Stimulated activated CD4-positive, alpha-beta T cell treated with anti-CD3 and anti-CD28 coated beads, Interleukin-4, amount 100 ng/mL, for 48 hours (primary cell): ENCODE data around the gene SNAPIN.

Source experiments
- DNase-seq, 2 donors: peaks; one replicate each; pipeline ENCODE4 v3.0.0-alpha.2; 2020; ENCODE audit warnings: low read depth in 2 of 2

Gene SNAPIN

DNA sequence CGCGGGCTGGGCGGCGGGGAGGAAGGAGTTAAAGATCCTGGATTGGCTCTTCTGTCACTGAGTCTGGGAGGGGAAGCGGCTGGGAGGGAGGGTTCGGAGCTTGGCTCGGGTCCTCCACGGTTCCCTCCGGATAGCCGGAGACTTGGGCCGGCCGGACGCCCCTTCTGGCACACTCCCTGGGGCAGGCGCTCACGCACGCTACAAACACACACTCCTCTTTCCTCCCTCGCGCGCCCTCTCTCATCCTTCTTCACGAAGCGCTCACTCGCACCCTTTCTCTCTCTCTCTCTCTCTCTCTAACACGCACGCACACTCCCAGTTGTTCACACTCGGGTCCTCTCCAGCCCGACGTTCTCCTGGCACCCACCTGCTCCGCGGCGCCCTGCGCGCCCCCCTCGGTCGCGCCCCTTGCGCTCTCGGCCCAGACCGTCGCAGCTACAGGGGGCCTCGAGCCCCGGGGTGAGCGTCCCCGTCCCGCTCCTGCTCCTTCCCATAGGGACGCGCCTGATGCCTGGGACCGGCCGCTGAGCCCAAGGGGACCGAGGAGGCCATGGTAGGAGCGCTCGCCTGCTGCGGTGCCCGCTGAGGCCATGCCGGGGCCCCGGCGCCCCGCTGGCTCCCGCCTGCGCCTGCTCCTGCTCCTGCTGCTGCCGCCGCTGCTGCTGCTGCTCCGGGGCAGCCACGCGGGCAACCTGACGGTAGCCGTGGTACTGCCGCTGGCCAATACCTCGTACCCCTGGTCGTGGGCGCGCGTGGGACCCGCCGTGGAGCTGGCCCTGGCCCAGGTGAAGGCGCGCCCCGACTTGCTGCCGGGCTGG is 20.2 kb downstream of the SNAPIN start, which contains the start of gene NPR1:
Gene NPR1 (plus strand): TSS at position 170 of the 818 bp plus-strand sequence. CDS start 421 bp downstream, at position 591.
- no peak for DNase-seq

DNA sequence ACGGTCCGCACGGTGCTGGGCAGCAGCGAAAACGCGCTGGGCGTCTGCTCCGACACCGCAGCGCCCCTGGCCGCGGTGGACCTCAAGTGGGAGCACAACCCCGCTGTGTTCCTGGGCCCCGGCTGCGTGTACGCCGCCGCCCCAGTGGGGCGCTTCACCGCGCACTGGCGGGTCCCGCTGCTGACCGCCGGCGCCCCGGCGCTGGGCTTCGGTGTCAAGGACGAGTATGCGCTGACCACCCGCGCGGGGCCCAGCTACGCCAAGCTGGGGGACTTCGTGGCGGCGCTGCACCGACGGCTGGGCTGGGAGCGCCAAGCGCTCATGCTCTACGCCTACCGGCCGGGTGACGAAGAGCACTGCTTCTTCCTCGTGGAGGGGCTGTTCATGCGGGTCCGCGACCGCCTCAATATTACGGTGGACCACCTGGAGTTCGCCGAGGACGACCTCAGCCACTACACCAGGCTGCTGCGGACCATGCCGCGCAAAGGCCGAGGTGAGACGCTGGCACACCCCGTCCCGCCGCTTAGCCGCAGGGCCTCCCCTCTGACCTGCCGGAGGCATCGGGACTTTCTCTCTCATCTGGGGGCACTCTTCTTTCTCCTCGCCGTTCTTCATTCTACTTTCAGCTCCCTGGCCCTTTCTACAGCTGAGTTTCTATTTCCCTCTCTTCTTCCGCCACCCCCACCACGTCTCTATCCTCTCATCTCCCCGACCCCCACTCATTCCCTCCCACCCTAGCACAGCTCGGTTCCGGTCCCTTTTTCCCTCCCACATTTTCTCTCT is 21.0 kb downstream of the SNAPIN start:
- no peak for DNase-seq

DNA sequence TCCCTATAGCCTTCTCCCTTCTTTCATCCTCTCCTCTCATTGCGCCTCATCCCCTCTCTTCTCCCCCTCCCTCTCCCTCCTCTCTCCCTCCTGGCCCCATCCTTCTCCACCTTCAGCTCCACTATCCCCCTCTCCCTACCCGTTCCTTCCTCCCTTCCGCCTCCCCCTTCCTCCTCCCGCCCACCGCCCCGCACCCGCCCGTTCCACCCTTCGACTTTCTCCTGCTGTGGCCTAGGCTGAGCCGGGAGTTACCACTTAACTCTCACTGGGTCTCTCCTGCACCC is 21.6 kb downstream of the SNAPIN start:
- DNase-seq, result no peak

DNA sequence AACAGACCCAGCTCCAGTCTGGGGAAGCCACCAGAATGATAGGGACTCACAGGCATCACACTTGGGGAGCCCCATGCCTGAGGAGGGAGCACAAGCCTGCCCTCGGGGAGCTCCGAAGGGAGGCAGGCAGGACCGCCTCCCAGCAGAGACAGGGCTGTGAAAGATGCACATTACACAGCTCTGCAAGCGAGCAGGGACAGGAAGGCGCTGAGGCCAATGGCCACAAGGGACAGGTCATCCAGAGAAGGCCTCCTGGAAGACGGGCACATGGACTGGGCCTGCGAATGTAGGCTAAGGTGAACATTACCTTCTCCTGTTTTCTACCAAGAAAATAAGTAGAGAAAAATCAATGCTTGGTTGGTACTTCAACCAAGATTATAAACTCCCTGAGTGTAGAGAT is 24.2 kb downstream of the SNAPIN start:
- DNase-seq, result no peak

DNA sequence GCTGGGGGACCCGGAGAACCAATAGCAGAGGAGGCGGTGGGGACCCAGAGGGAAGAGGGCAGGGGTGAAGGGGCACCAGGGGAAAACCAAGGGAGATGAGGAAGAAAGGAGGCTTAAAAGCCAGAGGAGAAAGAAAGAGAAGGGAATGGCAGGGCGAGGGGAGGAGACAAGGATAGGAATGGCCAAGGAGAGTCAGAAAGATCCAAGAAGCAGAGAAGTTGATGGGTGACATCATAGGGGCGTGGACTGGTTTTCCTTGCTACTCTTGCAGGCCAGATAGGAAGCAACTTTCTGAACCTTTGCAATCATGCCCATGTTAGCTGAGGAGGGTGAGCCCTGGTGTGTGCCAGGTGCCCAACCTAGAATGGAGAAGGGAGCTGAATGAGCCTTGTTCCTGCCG is 25.4 kb downstream of the SNAPIN start:
- DNase-seq, result no peak

DNA sequence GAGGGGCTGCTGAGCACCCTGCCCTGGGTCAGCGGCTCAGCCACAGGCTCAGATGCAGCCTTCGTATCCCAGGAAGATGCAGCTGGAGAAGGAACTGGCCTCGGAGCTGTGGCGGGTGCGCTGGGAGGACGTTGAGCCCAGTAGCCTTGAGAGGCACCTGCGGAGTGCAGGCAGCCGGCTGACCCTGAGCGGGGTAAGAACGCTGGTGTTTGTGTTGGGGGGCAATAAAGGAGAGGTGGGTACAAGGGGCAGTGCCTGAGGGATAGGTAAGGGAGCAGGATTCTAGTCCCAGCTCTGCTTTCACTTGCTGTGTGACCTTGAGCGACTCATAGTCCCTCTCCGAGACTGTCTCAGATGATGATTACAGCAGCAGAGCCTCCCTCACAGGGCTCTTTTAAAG is 26.4 kb downstream of the SNAPIN start:
- no peak for DNase-seq

DNA sequence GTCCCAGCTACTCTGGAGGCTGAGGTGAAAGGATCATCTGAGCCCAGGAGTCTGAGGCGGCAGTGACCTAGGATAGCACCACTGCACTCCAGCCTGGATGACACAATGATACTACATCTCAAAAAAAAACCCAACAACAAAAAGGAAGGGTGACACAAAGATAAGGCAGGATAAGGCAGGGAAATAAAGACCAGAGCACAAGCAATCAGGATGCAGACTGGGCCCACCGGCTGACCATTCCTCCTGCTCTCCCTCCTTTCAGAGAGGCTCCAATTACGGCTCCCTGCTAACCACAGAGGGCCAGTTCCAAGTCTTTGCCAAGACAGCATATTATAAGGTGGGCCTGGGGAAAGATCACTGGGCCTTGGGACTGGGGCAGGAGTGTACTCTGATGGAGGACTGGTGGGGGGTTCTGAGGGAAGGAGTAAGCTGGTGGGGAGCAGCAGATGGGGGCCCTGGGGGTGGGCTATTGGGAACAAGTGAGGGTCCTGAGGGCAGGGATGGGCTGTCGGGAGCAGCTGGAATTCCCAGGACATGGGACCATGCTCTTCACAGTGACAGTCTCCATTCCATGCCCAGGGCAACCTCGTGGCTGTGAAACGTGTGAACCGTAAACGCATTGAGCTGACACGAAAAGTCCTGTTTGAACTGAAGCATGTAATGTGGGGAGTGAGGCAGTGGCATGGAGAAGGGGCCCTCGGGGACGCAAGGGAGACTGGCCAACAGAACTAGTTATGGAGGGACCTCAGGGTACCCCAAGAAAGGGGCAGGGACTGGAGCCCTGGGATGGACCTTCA is 27.2 kb downstream of the SNAPIN start:
- no peak for DNase-seq

DNA sequence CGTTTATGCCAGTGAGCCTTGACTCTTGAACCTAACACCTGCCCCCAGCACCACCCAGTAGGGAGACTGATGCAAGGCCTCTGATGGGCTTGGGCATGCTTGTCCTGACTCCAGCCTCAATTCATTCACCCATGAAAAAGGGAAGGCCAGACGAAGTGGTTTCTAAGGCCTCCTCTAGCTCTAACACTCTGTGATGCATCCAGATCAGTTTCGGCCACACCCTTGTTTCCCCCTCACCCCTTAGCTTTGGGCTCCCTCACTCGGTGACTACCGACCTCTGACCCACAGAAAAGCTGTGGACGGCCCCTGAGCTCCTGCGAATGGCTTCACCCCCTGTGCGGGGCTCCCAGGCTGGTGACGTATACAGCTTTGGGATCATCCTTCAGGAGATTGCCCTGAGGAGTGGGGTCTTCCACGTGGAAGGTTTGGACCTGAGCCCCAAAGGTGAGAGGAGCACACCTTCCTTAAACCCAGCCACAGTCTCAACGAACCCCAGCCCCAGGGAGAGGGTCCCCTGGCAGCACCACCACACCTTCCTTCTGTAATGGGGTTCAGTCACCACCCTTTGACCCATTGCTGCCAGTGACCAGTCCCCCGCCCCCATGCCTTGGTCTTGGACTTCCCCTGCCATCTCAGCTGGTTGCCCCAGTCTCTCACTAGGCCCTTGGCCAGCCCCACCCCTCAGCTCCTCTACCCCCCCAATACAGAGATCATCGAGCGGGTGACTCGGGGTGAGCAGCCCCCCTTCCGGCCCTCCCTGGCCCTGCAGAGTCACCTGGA is 29.0 kb downstream of the SNAPIN start:
- no peak for DNase-seq

DNA sequence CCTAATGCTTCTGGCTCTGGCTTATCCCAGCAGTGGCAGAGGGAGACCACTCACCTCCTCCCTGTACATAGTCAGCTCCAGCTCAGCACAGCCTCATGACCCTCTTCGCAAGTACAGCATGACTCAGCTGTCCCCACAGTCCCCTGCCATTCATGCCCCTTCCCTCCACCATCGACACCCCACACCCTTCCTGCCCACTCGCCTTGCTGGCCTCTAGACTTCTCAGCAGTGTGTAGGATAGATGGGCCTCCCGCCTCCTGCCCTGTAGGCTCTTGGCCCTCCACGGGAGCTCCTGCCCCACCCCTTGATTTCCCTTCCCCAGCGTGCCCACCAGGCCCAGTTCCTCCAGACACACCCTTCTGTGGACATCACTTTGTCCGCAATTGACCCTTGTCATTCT is 29.8 kb downstream of the SNAPIN start:
- DNase-seq, result no peak

DNA sequence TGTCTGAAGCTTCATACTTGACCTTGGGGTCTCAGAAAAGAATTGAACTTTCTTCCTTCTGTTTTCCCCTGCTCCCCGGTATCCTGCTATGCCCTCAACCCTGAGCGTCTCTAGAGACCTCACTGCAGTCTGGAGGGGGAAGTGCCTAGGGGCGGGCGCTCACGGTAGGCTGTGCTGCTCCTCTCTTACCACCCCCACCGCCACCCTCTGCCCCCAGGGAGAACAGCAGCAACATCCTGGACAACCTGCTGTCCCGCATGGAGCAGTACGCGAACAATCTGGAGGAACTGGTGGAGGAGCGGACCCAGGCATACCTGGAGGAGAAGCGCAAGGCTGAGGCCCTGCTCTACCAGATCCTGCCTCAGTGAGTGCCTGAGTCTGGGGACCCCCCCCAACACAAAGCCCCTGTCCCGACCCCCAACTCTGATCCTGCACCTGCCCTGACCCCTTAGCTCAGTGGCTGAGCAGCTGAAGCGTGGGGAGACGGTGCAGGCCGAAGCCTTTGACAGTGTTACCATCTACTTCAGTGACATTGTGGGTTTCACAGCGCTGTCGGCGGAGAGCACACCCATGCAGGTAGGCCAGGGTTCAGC is 30.3 kb downstream of the SNAPIN start:
- DNase-seq, result no peak

DNA sequence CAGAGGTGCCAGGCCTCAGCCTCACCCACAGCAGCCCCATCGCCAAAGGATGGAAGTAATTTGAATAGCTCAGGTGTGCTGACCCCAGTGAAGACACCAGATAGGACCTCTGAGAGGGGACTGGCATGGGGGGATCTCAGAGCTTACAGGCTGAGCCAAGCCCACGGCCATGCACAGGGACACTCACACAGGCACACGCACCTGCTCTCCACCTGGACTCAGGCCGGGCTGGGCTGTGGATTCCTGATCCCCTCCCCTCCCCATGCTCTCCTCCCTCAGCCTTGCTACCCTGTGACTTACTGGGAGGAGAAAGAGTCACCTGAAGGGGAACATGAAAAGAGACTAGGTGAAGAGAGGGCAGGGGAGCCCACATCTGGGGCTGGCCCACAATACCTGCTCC is 35.0 kb downstream of the SNAPIN start:
- DNase-seq, result no peak

DNA sequence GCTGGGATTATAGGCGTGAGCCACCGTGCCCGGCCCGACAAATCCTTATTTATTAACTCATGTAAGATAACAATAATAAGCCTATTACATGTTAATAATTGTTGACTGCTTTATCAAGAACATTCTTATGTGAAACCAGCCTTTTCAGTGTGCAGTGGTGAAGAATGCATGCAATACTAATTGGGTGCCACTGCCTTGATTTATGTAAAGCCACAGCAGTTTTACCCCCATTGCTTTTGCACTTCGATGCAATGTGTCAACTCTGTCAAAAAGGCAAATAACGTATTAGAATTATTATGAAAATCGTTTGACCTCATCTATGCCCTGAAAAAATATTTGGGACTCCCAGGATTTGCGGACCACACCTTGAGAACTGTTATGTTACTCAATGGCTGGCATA is 38.2 kb downstream of the SNAPIN start:
- no peak for DNase-seq

DNA sequence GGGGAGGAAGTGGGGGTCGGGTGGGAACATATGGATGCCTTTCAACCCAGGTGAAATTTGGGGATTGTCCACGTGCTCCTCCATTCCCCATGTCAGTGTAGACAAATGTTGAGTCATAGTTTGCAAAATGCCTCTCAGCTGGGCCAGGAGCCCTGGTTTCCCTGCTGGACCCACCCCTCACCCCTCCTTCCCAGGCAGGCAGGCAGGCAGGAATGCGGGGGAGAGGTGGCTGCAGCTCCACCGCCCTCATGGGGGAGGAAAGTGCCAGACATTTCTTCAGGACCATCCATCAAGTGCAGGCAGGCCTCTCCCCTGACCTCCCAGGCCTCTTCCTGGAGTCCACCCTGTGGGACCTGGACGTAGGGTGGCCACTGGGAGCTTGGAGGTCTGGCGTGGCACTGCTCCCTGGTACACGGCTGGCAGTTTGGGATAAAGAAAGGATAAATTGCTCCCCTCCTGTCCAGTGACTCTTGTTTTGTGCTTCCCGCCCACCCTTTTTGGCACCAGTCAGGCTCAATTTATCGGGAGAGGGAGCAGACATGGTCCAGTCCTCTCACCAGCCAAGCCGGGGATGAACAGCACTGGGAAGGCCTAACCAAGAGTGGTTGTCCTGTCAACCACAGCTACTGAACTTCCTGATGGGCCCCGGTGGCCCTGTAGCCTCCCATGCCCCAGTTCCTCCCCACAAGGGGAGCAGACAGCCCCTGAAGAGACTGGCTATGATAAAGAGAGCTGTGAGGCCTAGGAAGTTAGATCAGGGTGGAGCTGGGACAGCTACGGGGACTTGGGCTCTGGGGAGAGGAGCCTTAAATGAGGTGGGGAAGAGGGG is 38.9 kb downstream of the SNAPIN start:
- DNase-seq, result no peak

DNA sequence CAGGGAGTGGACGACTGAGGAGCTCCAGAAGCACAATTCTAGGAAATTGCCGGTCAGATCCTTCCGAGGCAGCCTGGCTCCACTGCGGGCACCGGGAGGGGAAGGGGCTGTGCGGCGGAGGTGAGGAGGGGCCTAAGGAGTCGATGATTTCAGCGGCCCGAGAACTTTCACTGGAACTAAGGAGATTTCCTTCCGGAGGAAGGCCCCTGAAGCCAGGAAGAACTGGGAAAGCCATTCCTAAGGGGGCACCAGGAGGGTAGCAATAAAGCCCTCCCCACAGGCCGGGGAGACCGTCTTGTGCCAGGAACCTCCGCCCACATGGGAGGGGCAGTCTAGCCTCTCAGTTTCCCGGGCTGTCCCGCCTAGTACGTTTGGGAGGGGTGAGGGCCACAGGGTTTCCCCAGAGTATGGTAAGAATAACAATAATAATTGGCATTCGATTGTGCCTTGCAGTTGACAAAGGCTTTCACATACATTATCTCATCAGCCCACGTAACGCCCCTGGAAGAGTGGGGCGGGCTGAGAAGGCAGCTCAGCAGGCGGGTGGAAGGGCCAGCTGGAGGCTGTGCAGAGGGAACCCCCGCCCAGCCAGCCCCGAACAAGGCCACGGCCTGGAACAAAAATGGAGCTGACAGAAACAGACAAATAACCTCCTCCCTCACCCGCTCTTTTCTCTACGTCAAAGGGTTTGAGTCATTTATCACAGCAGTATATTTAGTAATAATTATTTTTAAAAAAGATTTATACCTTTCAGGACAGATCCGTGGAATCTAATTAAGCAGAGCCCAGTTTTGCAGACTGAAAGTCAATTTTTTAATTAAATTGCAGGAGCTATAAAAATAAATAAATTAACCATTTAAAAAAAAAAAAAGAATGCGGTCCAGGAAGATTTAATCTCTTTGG is 39.8 kb downstream of the SNAPIN start:
- DNase-seq, result no peak

DNA sequence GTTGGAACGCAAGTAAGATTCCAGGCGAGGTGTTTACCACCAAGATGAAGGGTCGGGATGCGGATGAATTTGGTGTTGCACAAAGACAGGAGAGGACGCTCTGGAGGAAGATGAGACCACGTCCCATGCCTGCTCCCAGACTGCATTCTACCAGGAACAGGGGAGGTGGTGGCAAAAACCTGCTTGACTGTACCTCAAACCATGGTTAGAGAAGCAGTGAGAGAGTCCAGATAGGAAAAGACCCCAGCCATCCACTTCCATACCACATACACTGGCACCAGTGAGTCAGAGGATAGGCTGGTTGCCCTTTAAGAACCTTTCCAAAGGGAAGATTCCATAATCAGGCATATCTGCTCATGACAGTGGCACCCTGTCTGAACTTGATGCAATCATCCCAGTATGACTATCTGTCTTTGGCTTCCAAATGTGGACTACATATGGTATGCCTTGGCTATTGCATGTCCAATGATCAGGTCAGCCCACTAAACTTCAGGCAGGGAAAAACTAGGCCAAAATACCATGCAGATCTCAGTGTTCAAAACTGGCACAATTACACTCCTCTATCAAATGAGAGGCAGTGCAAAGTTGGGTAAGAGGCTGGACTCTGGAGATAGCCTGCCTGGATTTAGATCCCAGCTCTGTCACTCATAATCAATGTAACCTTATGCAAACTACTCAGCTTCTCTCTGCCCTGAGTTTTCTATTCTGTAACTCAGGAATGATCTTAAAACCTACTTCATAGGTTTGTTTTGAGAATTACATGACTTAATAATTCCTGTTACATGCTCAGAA is 40.6 kb downstream of the SNAPIN start:
- DNase-seq, result no peak

DNA sequence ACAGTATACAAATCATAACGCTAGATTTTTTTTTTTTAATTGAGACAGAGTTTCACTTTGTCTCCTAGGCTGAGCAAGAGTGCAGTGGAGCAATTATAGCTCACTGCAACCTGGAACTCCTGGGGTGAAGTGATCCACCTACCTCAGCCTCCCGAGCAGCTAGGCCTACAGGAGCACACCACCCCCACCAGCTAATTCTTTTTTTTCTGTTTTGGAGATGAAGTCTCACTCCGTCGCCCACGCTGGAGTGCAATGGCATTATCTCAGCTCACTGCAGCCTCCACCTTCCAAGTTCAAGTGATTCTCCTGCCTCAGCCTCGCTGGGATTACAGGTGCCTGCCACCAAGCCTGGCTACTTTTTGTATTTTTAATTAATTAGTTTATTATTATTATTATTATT is 41.3 kb downstream of the SNAPIN start:
- DNase-seq, result no peak

DNA sequence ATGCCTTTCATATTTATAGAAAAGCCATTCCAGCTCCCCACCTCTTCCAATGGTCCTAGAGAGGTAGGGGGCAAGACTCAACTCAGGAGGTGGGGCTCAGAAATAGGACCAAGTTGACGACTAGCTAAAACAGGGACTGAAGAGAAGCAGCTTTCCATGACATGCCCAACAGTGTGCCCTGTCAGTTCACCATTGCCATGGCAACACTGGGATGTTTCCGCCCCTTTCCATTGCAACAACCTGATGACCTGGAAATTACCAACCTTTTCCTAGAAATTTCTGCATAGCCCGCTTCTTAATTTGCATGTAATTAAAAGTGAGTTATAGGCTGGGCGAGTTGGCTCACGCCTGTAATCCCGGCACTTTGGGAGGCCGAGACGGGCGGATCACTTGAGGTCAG is 47.0 kb downstream of the SNAPIN start:
- DNase-seq, result no peak

DNA sequence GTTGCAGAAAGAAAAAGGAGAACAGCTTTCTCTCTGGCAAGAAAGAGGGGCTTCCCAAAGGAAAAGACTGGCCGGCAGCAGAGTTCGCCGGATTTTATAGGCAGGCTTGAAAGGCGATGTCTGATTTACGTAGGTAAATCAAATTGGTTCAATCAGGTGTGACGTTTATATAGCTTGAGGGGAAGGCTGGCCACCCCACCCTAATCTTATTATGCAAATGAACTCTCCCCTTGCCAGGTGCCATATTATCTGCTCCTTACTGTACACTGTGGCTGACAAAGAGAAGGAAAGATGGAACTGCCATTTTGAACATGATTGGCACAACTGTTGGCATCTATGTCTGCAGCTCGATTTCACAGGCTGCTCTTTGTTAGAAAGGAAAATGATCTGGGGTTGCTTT is 52.5 kb downstream of the SNAPIN start:
- no peak for DNase-seq
